Effector CD4-positive, alpha-beta T cell (primary cell): Measurements from ENCODE around the gene PTPRJ.
"Not testable (repeated sequence)": the region's sequence is repeated elsewhere in the genome, so short reads cannot be mapped to it uniquely, and the experiment has no call there.

Experiments used
- DNase-seq: peaks from one replicate; pipeline ENCODE4 v3.0.0-alpha.2; 2020

Gene PTPRJ

GRCh38 chr11:48123934-48124755 lies 143.8 kb downstream of the PTPRJ start:
- no peak for DNase-seq

DNA sequence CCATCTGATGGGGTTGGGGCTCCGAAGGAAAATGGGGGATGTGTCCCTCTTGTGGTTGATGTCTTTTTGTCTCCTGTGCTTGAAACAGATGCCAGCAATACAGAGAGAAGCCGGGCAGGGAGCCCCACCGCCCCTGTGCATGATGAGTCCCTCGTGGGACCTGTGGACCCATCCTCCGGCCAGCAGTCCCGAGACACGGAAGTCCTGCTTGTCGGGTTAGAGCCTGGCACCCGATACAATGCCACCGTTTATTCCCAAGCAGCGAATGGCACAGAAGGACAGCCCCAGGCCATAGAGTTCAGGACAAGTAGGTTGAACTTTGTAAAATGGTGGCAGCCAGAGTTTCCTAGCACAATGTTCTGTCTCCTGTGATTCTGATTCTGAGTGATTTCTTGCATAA lies 144.5 kb downstream of the PTPRJ start:
- DNase-seq = no peak

GRCh38 chr11:48125866-48126265 lies 145.5 kb downstream of the PTPRJ start:
- DNase-seq = no peak

- DNase-seq = no peak
Measured at GRCh38 chr11:48127521-48128183, 147.3 kb downstream of the PTPRJ start.

- no peak for DNase-seq
Measured at GRCh38 chr11:48129697-48130395, 149.5 kb downstream of the PTPRJ start.

GRCh38 chr11:48134221-48134922 lies 154.0 kb downstream of the PTPRJ start:
- no peak for DNase-seq

DNA sequence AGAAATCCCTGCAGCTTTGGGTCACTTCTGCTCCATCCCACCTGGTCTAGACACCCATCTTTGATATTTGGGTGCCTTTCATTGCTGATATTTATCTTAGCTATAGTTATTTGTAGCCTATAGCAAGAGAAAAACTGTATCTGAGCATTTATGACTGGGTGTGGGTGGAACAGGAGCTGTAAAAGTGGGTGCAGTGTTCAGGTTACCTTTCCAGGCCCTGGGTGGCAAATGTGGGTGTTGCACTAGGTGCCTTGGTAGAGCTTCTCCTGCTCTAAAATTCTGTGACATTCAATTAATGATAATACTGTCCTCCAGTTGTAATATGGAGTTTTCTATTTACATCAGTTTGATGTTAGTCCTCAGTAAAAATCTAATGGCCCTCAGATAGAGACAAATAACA lies 157.9 kb downstream of the PTPRJ start:
- DNase-seq = no peak

- DNase-seq = not testable (repeated sequence)
Measured at GRCh38 chr11:48139896-48140295, 159.5 kb downstream of the PTPRJ start.

DNA sequence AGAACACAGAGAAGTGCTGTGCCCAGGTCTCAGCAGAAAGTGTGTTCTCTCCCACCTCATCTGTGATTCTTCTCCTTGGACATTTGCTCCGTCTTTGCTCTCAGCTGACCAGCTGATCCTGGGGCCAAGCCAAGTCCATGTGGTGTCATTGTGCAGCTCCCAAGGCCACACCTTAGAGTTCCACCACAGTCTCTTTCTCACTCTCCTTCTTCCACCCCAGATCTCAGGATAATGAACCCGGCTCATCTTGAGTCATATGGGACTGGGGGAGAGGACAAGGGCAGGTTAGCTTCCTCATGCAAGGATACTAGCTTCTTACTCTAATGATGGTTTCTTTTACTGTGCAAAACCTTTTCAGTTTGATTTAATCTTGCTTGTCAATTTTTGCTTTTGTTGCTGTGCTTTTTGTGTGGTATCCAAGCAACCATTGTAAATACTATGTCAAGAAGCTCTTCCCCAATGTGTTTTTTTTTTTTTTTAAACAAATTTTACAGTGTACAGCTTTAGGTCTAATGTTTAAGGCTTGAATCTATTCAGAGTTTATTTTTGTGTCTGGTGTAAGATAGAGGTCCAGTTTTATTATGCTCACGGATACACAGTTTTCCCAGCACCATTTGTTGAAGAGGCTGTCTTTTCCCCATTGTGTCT lies 161.2 kb downstream of the PTPRJ start:
- DNase-seq = no peak

DNA sequence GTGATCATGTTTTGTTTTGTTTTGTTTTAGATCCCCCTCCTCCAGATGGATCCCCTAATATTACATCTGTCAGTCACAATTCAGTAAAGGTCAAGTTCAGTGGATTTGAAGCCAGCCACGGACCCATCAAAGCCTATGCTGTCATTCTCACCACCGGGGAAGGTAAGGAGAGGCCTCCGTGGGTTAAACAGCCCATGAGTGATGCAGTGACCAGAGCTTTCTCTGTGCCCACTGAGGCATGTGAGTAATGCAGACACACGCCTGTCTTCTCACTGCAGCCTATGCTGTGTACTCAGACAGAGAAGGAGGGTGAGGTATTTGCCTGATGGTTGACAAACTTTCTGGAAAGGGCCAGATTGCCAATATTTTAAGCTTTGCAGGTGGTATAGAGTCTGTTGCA lies 162.5 kb downstream of the PTPRJ start:
- no peak for DNase-seq

GRCh38 chr11:48148749-48149148 lies 168.4 kb downstream of the PTPRJ start:
- no peak for DNase-seq

DNA sequence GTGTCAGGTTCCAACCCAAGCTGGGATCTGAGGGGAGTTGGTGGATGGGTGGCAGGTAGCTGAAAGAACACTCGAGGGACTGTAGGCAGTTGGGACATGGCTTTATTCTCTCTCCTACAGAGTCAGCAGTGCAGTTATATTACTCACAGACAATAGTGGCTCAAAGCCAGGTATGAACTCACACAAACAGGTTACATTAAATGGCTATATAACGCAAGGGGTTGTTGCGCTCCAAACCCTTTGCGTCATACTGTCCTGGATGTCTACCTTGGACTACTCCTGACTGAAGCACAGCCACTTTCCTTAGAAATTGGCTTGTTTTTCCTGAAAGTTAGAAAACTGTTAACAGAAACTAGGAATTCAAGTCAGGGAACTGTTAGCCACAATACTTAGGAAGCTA lies 169.9 kb downstream of the PTPRJ start:
- no peak for DNase-seq

- DNase-seq = no peak
Measured at GRCh38 chr11:48154151-48154550, 173.8 kb downstream of the PTPRJ start.

GRCh38 chr11:48161951-48162884 lies 181.9 kb downstream of the PTPRJ start:
- no peak for DNase-seq

- no peak for DNase-seq
Measured at GRCh38 chr11:48162885-48163268, 182.5 kb downstream of the PTPRJ start.

DNA sequence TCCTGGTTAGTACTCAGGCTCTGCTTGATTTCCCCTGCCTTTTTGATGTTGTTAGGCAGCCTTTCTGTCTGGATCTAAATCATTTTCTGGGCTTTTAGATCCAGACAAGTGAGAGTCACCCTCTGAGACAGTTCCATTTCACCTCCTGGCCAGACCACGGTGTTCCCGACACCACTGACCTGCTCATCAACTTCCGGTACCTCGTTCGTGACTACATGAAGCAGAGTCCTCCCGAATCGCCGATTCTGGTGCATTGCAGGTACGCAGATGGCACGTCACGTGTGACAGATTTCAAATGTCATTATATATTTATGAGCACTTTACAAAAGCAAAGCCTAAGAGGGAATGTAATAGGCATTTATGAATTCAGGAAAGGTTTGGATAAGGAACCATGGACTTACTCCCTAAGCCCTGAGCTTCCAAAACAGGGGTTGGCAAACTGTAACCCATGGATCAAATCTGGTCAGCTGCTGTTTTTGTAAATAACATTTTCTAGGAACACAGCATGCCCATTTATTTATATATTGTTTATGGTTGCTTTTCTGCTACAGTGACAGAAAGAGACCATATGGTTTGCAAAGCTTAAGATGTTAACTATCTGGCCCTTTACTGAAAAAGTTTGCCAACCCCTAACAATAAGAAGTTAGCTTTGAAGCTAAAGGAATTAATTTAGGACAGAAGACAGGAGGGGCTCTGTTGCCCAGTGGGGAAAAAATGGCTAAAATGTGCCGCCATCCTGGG lies 183.2 kb downstream of the PTPRJ start:
- DNase-seq = no peak

- no peak for DNase-seq
Measured at GRCh38 chr11:48164836-48165235, 184.5 kb downstream of the PTPRJ start.

DNA sequence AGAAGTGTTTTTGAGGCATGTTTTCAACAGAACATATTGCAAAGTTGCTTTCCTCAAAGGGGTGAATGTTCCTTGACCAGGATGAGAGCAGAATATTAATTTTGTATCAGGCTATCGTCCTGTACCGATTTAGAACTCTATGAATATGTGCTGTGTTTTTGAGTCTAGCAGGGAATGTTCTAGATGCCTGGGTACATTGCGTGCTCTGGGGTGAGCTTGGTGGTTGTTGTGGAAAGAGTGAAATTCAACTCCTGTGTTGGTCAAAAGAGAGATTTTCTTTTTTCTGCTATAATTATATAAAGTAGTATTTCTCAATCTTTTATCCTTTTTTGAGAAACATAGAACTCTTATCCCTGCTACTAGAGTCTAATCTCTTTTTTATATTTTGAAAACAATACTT lies 185.1 kb downstream of the PTPRJ start:
- DNase-seq = no peak

GRCh38 chr11:48167380-48167779 lies 187.0 kb downstream of the PTPRJ start:
- no peak for DNase-seq

DNA sequence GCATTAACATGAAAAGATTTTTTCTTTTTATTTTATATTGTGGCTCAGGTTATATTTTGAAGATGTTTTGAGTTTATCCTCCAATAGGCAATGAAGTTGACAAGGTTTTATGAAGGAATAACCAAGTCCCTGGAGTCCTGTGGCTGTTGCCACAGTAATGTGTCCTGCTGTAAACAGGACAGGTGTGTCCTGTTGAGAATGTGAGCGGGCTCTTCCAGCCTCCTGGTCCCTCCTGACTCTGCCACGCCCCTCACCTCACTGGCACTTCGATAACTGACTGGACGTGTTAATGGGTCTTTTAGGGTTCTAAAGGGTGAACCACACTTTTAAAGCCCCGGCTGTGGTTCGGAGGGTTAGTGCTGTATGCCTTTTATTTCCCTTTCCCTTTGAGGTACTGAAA lies 188.5 kb downstream of the PTPRJ start:
- DNase-seq = no peak

DNA sequence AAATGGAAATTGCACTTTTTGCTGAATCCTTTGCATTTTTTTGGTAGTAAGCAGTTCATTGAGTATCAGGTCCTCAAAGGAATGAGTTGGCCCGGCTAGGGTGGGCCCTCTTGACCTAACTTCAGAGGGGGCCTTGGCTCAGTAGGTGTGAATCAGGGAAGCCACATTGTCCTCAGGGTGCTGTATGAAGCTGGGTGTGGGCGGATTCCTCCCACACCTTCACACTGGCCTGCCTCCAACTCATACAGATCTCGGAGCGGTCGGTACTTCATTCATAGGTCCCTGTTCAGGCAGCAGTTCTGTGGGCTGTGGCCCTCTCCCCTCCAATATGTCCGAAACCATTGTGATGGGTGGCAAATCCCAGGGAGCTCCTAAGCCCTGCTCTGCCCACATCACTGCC lies 188.9 kb downstream of the PTPRJ start:
- no peak for DNase-seq
